Gastroesophageal sphincter (tissue), 4 donors: ENCODE measurements around the gene ZNF273. TPM values are rescaled to one million over a fixed set of nuclear protein-coding genes. Genes with fewer than 3 reads are reported as not detected.

Source experiments
- ATAC-seq: fragments of 150-250 bp; one replicate; pipeline ENCODE4 v1.9.1; 2016; ENCODE audit warnings: mild to moderate bottlenecking, moderate library complexity
- H3K27ac ChIP-seq, 4 donors: fragments of 200-600 bp; sonication (generic) in 3 of 4; 1 replicate in 3 of 4; 2 replicates in 1 of 4; pipeline ENCODE4 v1.5.1; 2016 to 2019
- H3K27me3 ChIP-seq: fragments of 200-600 bp; sonication (generic); one replicate; pipeline ENCODE4 v1.5.1; 2019
- H3K36me3 ChIP-seq, 2 donors: fragments of 200-600 bp; sonication (generic); one replicate each; pipeline ENCODE4 v1.5.1; 2019; ENCODE audit warnings: control low read depth in 1 of 2
- H3K4me1 ChIP-seq, 3 donors: fragments of 200-600 bp; sonication (generic); 1 replicate in 2 of 3; 2 replicates in 1 of 3; pipeline ENCODE4 v1.5.1; 2016 to 2019; ENCODE audit warnings: control low read depth in 2 of 3
- H3K4me3 ChIP-seq, 2 donors: fragments of 200-600 bp; sonication (generic); one replicate each; pipeline ENCODE4 v1.5.1; 2019; ENCODE audit warnings: mild to moderate bottlenecking in 1 of 2, moderate library complexity in 1 of 2
- H3K9me3 ChIP-seq, 3 donors: fragments of 200-600 bp; sonication (generic); one replicate each; pipeline ENCODE4 v1.5.1; 2017 to 2019; ENCODE audit warnings: control low read depth in 2 of 3
- EP300 ChIP-seq: sonication (generic); formaldehyde crosslinking; IDR thresholded peaks from one replicate; pipeline ENCODE4 v1.6.1; 2017; ENCODE audit warnings: antibody characterized with exemption, mild to moderate bottlenecking
- POLR2A ChIP-seq, 2 donors: fragments of 450-650 bp; IDR thresholded peaks; one replicate each; pipeline ENCODE4 v1.6.1; 2017; ENCODE audit warnings: antibody characterized with exemption in 2 of 2, mild to moderate bottlenecking in 2 of 2, moderate library complexity in 1 of 2
- POLR2AphosphoS5 ChIP-seq: sonication (generic); formaldehyde crosslinking; IDR thresholded peaks from one replicate; pipeline ENCODE4 v1.6.1; 2017; ENCODE audit warnings: antibody characterized with exemption
- WGBS, 2 donors: methylation state at CpG; one replicate each; pipeline ENCODE4 v1.1.5; 2018; ENCODE audit warnings: low coverage in 1 of 2; 5-methylcytosine and 5-hydroxymethylcytosine counted together
- total RNA-seq, 4 donors: library from RNA; depleted of rRNA; stranded (reverse); fragments of >200 nt; gene quantifications; one replicate each; pipeline ENCODE4 v1.1.0, GENCODE V29; 2016
- TF ChIP-seq, protein P1 (sequence below), 4 experiments: fragments of 200-600 bp in 2 of 4; fragments of 450-650 bp in 2 of 4; sonication (generic) in 1 of 4; IDR thresholded peaks; one replicate each; pipeline ENCODE4 v1.5.1; 2017 to 2019; ENCODE audit warnings: antibody characterized with exemption in 4 of 4, mild to moderate bottlenecking in 2 of 4, moderate library complexity in 2 of 4

Gene ZNF273
- total RNA-seq, 4 donors from 2014 or later: 3.0 to 7.8 (median 4.1) TPM

- Histone ChIP-seq H3K4me3 (no peak overlapping the region), H3K27me3 (peaks cover 13% of the 10 kb centered on the region), H3K4me1 (peaks cover 0 to 38% (median 21%) of the 10 kb centered on the region in 3 donors), H3K36me3 (no peaks in the 10 kb centered on the region), H3K9me3 (no peaks in the 10 kb centered on the region), H3K27ac (no peak overlapping the region)
- ATAC-seq: no peak
- 85 to 92% methylated on average over 8 to 13 of the region's 19 CpGs for WGBS, 2 donors
- TF ChIP-seq, protein P1, sequence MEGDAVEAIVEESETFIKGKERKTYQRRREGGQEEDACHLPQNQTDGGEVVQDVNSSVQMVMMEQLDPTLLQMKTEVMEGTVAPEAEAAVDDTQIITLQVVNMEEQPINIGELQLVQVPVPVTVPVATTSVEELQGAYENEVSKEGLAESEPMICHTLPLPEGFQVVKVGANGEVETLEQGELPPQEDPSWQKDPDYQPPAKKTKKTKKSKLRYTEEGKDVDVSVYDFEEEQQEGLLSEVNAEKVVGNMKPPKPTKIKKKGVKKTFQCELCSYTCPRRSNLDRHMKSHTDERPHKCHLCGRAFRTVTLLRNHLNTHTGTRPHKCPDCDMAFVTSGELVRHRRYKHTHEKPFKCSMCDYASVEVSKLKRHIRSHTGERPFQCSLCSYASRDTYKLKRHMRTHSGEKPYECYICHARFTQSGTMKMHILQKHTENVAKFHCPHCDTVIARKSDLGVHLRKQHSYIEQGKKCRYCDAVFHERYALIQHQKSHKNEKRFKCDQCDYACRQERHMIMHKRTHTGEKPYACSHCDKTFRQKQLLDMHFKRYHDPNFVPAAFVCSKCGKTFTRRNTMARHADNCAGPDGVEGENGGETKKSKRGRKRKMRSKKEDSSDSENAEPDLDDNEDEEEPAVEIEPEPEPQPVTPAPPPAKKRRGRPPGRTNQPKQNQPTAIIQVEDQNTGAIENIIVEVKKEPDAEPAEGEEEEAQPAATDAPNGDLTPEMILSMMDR (IDR thresholded peaks at IDR 0.05): no peak
- TF ChIP-seq EP300 (no peak), POLR2AphosphoS5 (no peak), POLR2A (IDR thresholded peaks at IDR 0.05) (no peak)
These were observed 18.1 kb upstream of the ZNF273 start for GRCh38 chr7:64884913-64885370.

DNA sequence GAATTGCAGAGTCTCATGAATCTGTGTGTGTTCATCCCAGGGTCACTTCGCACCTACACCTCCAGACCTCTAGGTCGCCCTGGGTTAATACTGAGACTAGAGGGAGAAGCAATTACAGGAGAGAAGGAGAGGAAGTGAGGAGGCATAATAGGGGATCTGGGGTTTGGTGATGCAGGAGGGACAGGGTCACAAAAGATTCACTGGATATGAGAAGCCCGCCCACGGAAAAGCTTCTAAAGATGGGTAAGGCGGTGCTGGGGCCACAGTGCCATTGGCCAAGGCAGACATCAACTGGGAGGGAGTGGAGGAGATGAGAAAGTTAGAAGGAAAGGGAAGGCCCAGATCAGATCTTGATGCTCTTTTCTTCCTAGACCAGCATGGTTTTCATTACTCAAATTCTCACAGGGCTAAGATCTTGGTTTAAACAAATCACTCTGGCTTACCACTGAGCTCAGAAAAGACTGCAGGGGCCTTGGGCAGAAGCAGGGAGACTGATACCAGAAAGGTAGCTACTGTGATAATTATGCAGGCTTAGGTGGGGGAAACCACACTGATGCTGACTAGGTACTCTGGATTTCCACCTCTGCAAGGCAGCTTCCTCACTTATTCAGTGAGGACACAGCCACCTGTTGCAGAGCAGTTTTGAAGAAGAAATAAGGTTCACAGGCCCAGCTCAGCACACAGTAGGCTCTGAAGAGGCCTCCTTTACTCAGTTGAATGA lies 17.4 kb upstream of the ZNF273 start:
- Histone ChIP-seq H3K36me3 (no peaks in the 10 kb centered on the region), H3K27ac (no peak overlapping the region), H3K4me3 (no peak overlapping the region), H3K27me3 (peaks cover 13% of the 10 kb centered on the region), H3K4me1 (peaks cover 0 to 46% (median 21%) of the 10 kb centered on the region in 3 donors), H3K9me3 (no peaks in the 10 kb centered on the region)
- no peak for ATAC-seq
- no peak for TF ChIP-seq EP300
- WGBS, 2 donors: 90 to 100% methylated on average over 4 to 5 of the region's 5 CpGs

- Histone ChIP-seq H3K27ac (no peak overlapping the region), H3K36me3 (no peaks in the 10 kb centered on the region), H3K4me3 (no peak overlapping the region), H3K9me3 (no peaks in the 10 kb centered on the region), H3K4me1 (peaks cover 0 to 51% (median 21%) of the 10 kb centered on the region in 3 donors), H3K27me3 (peaks cover 13% of the 10 kb centered on the region)
- TF ChIP-seq POLR2AphosphoS5 (no peak), EP300 (no peak), POLR2A (IDR thresholded peaks at IDR 0.05) (no peak)
- TF ChIP-seq, protein P1 (IDR thresholded peaks at IDR 0.05): no peak
- no peak for ATAC-seq
- WGBS, 2 donors: 75 to 79% methylated on average over 4 of the region's 4 CpGs
These were observed 16.0 kb upstream of the ZNF273 start for GRCh38 chr7:64886956-64887545.

DNA sequence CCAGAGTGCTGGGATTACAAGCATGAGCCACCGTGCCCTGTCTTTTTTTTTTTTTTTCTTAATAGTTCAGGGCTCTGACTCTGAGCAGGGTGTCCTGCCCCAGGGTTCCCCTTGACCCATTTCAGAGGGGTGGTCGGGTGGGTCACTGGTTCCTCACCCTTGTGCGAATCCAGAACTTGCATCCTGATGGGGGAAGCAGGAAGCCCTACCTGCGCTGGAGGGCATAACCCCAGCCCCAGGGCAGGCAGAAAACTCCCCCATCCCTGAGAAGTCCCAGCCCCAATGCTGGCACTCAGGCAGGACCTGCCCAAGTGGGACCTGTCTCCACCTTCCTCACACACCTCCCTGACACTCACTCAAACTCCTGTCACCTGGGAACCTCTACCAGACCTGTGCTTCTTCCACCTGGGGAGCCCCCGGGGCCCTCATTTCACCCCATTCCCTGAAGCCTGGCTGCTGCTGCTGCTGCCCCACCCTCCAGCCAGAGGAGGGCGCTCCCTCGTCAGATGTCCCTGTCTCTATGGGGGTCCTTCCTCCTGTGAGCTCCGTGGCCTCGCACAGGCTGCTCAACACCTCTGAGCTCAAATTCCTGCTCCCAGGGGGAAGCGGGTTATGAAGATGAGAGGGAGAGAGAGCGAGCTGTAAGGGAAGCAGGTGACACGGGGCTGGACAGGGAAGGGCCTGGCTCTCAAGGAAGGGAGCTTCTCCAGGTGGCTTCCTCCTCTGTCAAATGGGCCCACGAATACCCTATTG lies 15.1 kb upstream of the ZNF273 start:
- ATAC-seq: no peak
- no peaks in the 10 kb centered on the region for H3K36me3 ChIP-seq
- WGBS, 2 donors: 22 to 63% methylated on average over 1 to 4 of the region's 13 CpGs
- no peaks in the 10 kb centered on the region for H3K9me3 ChIP-seq
- H3K4me1 ChIP-seq: peaks cover 0 to 53% (median 21%) of the 10 kb centered on the region in 3 donors
- H3K4me3 ChIP-seq: peak overlapping the region; percentile 30 to 57
- no peak overlapping the region for H3K27ac ChIP-seq
- peaks cover 13% of the 10 kb centered on the region for H3K27me3 ChIP-seq
- TF ChIP-seq POLR2AphosphoS5 (no peak), POLR2A (IDR thresholded peaks at IDR 0.05) (no peak)
- TF ChIP-seq, protein P1 (IDR thresholded peaks at IDR 0.05): peak in 2 of 4 experiments; percentile 26 to 55

DNA sequence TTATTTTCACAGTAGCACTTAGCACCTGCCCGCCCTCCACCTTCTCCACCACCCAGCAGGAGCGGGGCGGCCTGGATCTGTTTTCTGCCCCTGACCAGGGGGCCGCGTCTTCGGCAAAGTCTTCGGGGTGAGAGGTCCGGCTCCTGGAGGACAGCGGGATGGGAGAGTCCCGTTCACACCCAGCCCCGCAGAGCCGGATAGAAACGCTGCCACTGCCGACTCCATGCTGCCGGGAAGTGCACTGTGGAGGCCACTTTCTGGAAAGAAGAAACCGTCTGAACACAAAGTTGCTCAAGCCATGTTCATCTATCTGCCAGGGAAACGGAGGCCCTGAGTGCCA lies 14.5 kb upstream of the ZNF273 start:
- Histone ChIP-seq H3K9me3 (no peaks in the 10 kb centered on the region), H3K27ac (peak overlapping the region in 2 of 4 donors; percentile 17 to 54), H3K4me1 (peaks cover 0 to 54% (median 21%) of the 10 kb centered on the region in 3 donors), H3K36me3 (no peaks in the 10 kb centered on the region), H3K4me3 (peak overlapping the region; percentile 30 to 57), H3K27me3 (peaks cover 10% of the 10 kb centered on the region)
- 11% methylated on average over 6 of the region's 17 CpGs; no CpG with 5 or more reads in 1 of the 2 donors for WGBS, 2 donors
- TF ChIP-seq EP300 (no peak), POLR2A (IDR thresholded peaks at IDR 0.05) (no peak), POLR2AphosphoS5 (no peak)
- TF ChIP-seq, protein P1 (IDR thresholded peaks at IDR 0.05): no peak
- peak; percentile 20 for ATAC-seq
